Measurements from ENCODE around the gene ATP8A1. TPM values are rescaled to one million over a fixed set of nuclear protein-coding genes. Genes with fewer than 3 reads are reported as not detected.

Gene ATP8A1
- total and polyA plus RNA-seq, 2 of the 4 experiments (the other 2 are of a cell fraction), result 0.12 to 0.36 TPM

GRCh38 chr4:42473071-42473684 is 183.7 kb downstream of the ATP8A1 start:
- H3K23ac ChIP-seq (ENCODE audit: low read depth, low read length), result no peak overlapping the region
- H3K79me1 ChIP-seq (ENCODE audit: low read depth in 1 of 2, low read length in 2 of 2), result no peaks in the 10 kb centered on the region
- ChIA-PET CTCF (interaction anchor here (0.9 to 1.3 kb wide), 2 partner anchors 12 to 14 kb away, joined by 3 to 4 read pairs; no protein-coding TSS in a partner anchor), POLR2A (ENCODE audit: unreplicated experiment) (no interaction called here)
- H3K27ac ChIP-seq (ENCODE audit: insufficient read depth, low read length), result no peak overlapping the region
- H3K27me3 ChIP-seq (ENCODE audit: control insufficient read depth, insufficient read depth, low read length), result no peaks in the 10 kb centered on the region
- H3K18ac ChIP-seq (ENCODE audit: low read depth, low read length), result no peak overlapping the region
- H2BK5ac ChIP-seq (ENCODE audit: low read depth, low read length, poor library complexity, severe bottlenecking), result no peak overlapping the region
- no peak overlapping the region for H4K91ac ChIP-seq (ENCODE audit: insufficient read depth, low read depth, low read length)
- H4K5ac ChIP-seq (ENCODE audit: low read depth, low read length), result no peak overlapping the region
- no peaks in the 10 kb centered on the region for H3K36me3 ChIP-seq (ENCODE audit: control insufficient read depth, insufficient read depth, low read length)
- intact Hi-C loops (cut with micrococcal nuclease) (no loop called here), dilution Hi-C loops (cut with HindIII; ENCODE audit: low sequenced_read_pairs, unreplicated experiment) (no loop called here), in situ Hi-C loops (cut with MboI; ENCODE audit: low sequenced_read_pairs) (no loop called here)
- no peak overlapping the region for H2AK5ac ChIP-seq (ENCODE audit: low read depth, low read length)
- WGBS, 2 experiments (ENCODE audit: extremely low coverage in 2 of 2, insufficient read length in 1 of 2), result 83% methylated on average over 1 of the region's 3 CpGs; no CpG with 5 or more reads in 1 of the 2 experiments
- H3K9me3 ChIP-seq (ENCODE audit: control insufficient read depth, insufficient read depth, low read length), result no peaks in the 10 kb centered on the region
- H3K4me3 ChIP-seq (ENCODE audit: insufficient read depth, low read depth, low read length), result no peak overlapping the region
- no peak overlapping the region for H2AFZ ChIP-seq (replicated peaks; ENCODE audit: low read length, poor library complexity)
- H2AK9ac ChIP-seq (replicated peaks; ENCODE audit: low read depth, low read length, poor library complexity), result no peak overlapping the region
- no peak overlapping the region for H2BK20ac ChIP-seq (ENCODE audit: low read depth, low read length)
- H2BK120ac ChIP-seq (ENCODE audit: low read depth, low read length), result no peak overlapping the region
- TF ChIP-seq RCOR1 (IDR thresholded peaks at IDR 0.05; ENCODE audit: insufficient replicate concordance, low read length) (no peak), MXI1 (IDR thresholded peaks at IDR 0.05; ENCODE audit: borderline replicate concordance, low read depth, low read length) (no peak), MAZ (IDR thresholded peaks at IDR 0.05; ENCODE audit: borderline replicate concordance, low read depth, low read length) (no peak), POLR2A (IDR thresholded peaks at IDR 0.05; ENCODE audit: low read depth, low read length) (no peak), NFE2L2 (IDR thresholded peaks at IDR 0.05; ENCODE audit: low read depth, low read length) (no peak), FOS (IDR thresholded peaks at IDR 0.05; ENCODE audit: low read depth, low read length) (no peak), CHD1 (IDR thresholded peaks at IDR 0.05; ENCODE audit: low read depth, low read length) (no peak), BHLHE40 (IDR thresholded peaks at IDR 0.05; ENCODE audit: low read depth, low read length) (no peak), RFX5 (IDR thresholded peaks at IDR 0.05; ENCODE audit: low read depth, low read length) (no peak), RAD21 (IDR thresholded peaks at IDR 0.05; ENCODE audit: low read length) (no peak), SMC3 (IDR thresholded peaks at IDR 0.05; ENCODE audit: low read depth, low read length) (no peak), MAFK (IDR thresholded peaks at IDR 0.05; ENCODE audit: low read depth, low read length) (no peak), CEBPB (IDR thresholded peaks at IDR 0.05; ENCODE audit: low read depth, low read length) (no peak)
- TF ChIP-seq, protein P1, sequence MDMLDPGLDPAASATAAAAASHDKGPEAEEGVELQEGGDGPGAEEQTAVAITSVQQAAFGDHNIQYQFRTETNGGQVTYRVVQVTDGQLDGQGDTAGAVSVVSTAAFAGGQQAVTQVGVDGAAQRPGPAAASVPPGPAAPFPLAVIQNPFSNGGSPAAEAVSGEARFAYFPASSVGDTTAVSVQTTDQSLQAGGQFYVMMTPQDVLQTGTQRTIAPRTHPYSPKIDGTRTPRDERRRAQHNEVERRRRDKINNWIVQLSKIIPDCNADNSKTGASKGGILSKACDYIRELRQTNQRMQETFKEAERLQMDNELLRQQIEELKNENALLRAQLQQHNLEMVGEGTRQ (IDR thresholded peaks at IDR 0.05; ENCODE audit: low read depth, low read length), result no peak
- TF ChIP-seq, protein P2, sequence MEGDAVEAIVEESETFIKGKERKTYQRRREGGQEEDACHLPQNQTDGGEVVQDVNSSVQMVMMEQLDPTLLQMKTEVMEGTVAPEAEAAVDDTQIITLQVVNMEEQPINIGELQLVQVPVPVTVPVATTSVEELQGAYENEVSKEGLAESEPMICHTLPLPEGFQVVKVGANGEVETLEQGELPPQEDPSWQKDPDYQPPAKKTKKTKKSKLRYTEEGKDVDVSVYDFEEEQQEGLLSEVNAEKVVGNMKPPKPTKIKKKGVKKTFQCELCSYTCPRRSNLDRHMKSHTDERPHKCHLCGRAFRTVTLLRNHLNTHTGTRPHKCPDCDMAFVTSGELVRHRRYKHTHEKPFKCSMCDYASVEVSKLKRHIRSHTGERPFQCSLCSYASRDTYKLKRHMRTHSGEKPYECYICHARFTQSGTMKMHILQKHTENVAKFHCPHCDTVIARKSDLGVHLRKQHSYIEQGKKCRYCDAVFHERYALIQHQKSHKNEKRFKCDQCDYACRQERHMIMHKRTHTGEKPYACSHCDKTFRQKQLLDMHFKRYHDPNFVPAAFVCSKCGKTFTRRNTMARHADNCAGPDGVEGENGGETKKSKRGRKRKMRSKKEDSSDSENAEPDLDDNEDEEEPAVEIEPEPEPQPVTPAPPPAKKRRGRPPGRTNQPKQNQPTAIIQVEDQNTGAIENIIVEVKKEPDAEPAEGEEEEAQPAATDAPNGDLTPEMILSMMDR (conservative IDR thresholded peaks at IDR 0.05; ENCODE audit: low read depth, low read length), result no peak
- TF ChIP-seq, protein P3, sequence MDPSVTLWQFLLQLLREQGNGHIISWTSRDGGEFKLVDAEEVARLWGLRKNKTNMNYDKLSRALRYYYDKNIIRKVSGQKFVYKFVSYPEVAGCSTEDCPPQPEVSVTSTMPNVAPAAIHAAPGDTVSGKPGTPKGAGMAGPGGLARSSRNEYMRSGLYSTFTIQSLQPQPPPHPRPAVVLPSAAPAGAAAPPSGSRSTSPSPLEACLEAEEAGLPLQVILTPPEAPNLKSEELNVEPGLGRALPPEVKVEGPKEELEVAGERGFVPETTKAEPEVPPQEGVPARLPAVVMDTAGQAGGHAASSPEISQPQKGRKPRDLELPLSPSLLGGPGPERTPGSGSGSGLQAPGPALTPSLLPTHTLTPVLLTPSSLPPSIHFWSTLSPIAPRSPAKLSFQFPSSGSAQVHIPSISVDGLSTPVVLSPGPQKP (IDR thresholded peaks at IDR 0.05; ENCODE audit: borderline replicate concordance, low read depth, low read length), result no peak
- no peak overlapping the region for H3K4ac ChIP-seq (ENCODE audit: low read depth, low read length)
- H3K56ac ChIP-seq (ENCODE audit: extremely low read depth, insufficient read depth, low read length), result no peak overlapping the region
- no peak for ATAC-seq (ENCODE audit: low read depth)
- no peaks in the 10 kb centered on the region for H3K9me1 ChIP-seq (ENCODE audit: insufficient read depth, low read length)
- no peak overlapping the region for H2BK15ac ChIP-seq (ENCODE audit: low read depth, low read length)
- H3K4me1 ChIP-seq (ENCODE audit: control insufficient read depth, insufficient read depth, low read length), result no peaks in the 10 kb centered on the region
- BruUV-seq (replicated peaks), result no TSS peak
- H4K20me1 ChIP-seq (ENCODE audit: insufficient read depth, low read length), result no peaks in the 10 kb centered on the region
- no peak overlapping the region for H3K9ac ChIP-seq (ENCODE audit: low read depth, low read length)
- H4K8ac ChIP-seq (ENCODE audit: low read depth in 2 of 2, low read length in 2 of 2), result no peak overlapping the region
- no peak for DNase-seq
- H3K4me2 ChIP-seq (ENCODE audit: low read depth, low read length), result no peak overlapping the region
- no peak overlapping the region for H3K14ac ChIP-seq (replicated peaks; ENCODE audit: low read depth, low read length)

Data from IMR-90 (cell line).